ENCODE data around the gene RTN4.

- TF ChIP-seq CTCF (IDR thresholded peaks at IDR 0.05; ENCODE audit: low read depth, low read length) (no peak), EZH2phosphoT487 (IDR thresholded peaks at IDR 0.05; ENCODE audit: low read depth) (no peak)
Observed at GRCh38 chr2:55031505-55031904, 18.7 kb downstream of the RTN4 start.

All from OCI-LY3 (cell line).